GM10266 (cell line): ENCODE results near the gene TP53BP1.
A peak's percentile ranks its signal among the peaks of the same experiment; 100 is the strongest.

Source experiments
- DNase-seq: peaks from one replicate; pipeline ENCODE4 v3.0.0; 2012; ENCODE audit errors: extremely low spot score
- CTCF ChIP-seq: IDR thresholded peaks from 2 replicates; pipeline ENCODE4 v1.5.1; 2012; ENCODE audit warnings: mild to moderate bottlenecking, low read depth; ENCODE audit not compliant: control insufficient read depth, insufficient read depth; ENCODE audit errors: missing control alignments

TP53BP1 gene

GRCh38 chr15:43463998-43464397 lies 29.0 kb downstream of the TP53BP1 start:
- no peak for DNase-seq
- no peak for TF ChIP-seq CTCF

- no peak for DNase-seq
- no peak for TF ChIP-seq CTCF
Observed at GRCh38 chr15:43463507-43463906, 29.4 kb downstream of the TP53BP1 start.

DNA sequence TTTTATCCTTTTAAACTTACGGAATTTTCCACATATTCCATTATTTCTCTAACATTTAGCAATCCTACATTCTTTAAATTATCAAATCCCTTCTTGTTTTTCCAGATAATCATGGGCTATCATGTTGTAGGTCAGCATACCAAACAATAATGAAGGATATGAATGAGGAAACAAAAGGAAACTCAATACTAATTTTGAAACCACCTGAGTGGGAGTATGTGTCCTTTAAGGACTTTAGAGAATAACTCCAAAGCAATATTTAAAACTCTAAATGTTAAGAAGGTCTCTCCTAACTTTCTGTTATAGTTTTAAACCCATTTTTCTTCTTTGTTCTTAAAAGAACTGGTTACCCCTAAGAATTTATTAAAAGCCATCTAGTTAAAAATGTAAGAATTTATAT lies 43.0 kb downstream of the TP53BP1 start:
- DNase-seq: no peak
- no peak for TF ChIP-seq CTCF

DNA sequence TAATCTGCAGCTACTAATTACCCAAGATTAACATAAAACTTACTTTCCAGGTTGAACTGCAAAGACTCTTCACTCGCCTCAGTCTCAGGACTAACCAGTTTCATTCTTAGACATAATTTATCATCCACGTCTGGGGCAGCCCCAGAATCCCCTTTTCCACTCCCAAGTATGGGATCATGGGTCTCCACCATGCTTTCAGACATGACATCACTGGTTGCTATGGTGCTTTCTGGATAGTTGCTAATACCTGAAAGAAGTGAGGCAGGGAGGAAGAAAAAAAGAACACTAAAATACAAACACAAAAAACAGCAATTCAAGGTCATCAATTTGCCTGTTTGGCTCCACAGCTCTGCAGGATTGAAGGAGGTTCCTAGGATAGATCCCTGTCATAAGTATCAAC lies 46.6 kb downstream of the TP53BP1 start:
- TF ChIP-seq CTCF: no peak
- DNase-seq: no peak

GRCh38 chr15:43441316-43441715 lies 51.6 kb downstream of the TP53BP1 start:
- no peak for TF ChIP-seq CTCF
- DNase-seq: peak; percentile 24

DNA sequence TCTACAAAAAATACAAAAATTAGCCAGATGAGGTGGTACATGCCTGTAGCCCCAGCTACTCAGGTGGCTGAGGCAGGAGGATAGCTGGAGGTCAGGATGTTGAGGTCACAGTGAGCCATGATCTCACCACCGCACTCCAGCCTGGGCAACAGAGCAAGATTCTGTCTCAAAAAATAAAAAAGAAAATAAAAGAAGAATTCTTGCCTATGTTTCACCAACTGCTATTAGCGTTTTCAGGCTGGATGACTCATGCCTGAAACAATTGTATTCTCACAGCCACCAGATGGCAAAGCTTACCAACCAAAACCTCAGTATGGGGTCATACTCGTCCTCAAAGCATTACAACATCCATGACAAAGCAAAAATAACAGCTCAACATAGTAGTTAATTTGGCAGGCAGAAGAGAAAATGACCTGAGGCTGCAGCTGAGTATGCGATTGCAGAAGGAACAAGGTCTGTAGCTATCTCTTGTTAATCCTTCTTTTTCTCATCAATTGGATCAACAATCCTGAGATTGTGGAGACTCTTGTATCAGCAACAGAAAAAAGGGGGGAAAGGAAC lies 52.2 kb downstream of the TP53BP1 start:
- DNase-seq: peak; percentile 33
- TF ChIP-seq CTCF: peak; percentile 43

DNA sequence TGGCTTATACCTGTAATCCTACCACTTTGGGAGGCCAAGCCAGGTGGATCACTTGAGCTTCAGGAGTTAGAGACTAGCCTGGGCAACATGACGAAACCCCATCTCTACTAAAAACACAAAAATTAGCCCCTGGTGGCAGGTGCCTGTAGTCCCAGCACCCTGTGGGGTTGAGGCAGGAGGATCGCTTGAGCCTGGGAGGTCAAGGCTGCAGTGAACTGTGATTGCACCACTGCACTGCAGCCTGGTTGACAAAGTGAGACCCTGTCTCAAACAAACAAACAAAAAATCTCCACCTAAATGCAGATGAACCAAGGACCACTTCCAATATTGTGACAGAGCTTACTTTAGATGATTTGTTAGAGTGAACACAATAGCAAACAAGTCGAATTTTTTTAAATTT lies 53.7 kb downstream of the TP53BP1 start:
- TF ChIP-seq CTCF: no peak
- no peak for DNase-seq
